ENCODE results near the gene MAGEB6.
"Not testable (repeated sequence)": the region's sequence is repeated elsewhere in the genome, so short reads cannot be mapped to it uniquely, and the experiment has no call there.

The MAGEB6 gene, protein sequence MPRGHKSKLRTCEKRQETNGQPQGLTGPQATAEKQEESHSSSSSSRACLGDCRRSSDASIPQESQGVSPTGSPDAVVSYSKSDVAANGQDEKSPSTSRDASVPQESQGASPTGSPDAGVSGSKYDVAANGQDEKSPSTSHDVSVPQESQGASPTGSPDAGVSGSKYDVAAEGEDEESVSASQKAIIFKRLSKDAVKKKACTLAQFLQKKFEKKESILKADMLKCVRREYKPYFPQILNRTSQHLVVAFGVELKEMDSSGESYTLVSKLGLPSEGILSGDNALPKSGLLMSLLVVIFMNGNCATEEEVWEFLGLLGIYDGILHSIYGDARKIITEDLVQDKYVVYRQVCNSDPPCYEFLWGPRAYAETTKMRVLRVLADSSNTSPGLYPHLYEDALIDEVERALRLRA

DNA sequence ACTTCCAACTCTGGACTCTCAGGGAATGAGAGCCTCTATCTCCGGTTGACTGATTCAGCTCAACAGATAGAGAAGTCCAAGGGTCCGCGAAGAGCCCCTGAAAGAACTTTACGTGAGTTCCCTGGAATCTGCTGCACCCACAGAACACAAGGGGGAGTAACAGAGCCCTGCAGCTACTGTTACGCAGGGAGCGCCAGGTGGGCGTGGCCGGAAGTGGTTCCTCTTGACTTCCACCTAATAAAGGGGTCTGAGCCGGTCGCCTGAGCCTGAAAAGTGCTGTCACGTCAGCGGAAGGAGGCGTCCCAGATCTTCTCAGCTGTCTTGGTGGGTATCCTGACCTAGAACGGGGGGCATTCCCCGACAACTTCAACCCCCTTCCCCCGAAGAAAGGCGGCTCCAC lies at the start of gene MAGEB6:
Gene MAGEB6, plus strand, starts transcription at position 237 of the 400 bp plus-strand sequence. CDS start 1,407 bp downstream, outside the sequence.
- DNase-seq, result no peak

DNA sequence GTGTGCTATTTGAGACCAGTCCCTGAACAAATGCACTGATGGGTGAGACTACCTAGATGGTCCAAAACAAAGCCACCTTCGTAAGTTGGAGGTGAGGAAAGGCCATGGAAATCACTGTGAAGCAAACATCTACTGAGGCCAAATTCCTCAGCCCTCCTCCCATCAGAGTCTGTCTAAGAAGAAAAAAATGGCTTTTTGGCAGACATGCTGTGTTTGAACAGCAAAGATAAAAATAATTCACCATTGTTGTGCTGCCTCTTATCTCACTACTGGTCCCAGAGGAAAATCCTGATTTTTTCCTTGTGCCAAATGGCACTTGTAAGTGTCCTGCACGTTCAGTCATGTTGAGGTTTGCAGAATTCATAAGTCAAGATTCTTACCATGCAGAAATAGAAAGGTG lies 46.2 kb upstream of the MAGEB6 start:
- DNase-seq, result no peak

DNA sequence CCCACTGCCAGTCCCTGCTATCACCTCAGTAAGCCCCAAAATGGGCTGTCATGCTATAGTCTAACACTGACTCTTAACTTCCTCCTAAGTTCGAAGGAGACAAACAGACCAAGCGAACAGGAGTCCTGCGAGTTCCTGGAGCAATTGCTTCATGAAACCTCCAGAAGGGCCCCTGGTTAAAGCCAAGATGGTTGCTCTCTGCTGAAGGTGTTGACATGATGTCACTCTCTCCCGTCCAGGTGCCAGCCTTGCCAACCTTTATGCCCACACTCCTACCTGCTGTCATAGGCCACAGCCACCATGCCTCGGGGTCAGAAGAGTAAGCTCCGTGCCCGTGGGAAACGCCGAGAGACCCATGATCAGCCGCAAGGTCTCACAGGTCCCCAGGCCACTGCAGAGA lies 31.9 kb upstream of the MAGEB6 start, which contains the start of gene MAGEB6B:
Gene MAGEB6B, plus strand, starts transcription at position 301 of the 400 bp plus-strand sequence. Its CDS starts 0 bp downstream, at position 301.
- no peak for DNase-seq

DNA sequence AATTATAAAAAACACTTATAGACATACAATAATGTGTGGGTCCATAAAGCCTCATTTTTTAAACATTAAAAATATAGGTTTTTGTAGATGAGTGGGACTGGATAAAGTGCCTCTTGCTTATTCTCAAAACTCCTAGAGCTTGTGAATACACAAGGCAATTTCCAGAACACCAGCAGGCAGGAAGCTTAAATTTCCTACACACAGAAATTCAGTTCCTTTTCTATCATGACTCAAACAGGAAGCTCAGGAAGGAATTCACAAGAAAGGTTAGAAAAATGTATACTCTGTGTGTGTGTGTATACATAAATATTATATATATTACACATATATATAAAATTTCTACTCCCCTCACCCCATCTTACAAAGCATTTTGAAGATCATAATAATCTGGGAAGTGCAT lies 11.3 kb downstream of the MAGEB6 start:
- no peak for DNase-seq

DNA sequence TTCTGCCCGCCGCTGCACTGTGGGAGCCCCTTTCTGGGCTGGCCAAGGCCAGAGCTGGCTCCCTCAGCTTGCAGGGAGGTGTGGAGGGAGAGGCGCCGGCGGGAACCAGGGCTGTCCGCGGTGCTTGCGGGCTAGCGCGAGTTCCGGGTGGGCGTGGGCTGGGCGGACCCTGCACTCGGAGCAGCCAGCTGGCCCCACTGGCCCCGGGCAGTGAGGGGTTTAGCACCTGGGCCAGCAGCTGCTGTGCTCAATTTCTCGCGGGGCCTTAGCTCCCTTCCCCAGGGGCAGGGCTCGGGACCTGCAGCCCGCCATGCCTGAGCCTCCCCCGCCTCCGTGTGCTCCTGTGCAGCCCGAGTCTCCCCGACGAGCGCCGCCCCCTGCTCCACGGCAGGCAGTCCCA lies 12.5 kb downstream of the MAGEB6 start:
- not testable (repeated sequence) for DNase-seq

DNA sequence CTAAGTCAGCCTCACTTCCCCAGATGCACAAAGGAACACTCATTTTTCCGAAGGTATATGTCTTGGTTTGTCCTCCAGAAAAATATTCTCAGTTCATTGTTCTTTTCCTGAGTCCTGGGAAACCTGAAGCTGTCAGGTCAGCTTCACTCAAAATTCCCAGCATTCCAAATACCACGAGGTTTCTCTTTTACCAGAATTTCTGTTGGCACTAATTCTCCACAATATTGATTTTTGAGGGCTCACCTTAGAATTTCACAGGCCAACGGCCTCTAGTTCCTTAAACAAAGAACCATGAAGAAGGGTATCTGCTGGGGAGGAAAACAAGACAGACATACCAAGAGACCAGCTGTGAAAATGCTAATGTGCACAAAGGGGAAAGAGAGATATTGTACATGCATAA lies 15.8 kb downstream of the MAGEB6 start:
- no peak for DNase-seq

DNA sequence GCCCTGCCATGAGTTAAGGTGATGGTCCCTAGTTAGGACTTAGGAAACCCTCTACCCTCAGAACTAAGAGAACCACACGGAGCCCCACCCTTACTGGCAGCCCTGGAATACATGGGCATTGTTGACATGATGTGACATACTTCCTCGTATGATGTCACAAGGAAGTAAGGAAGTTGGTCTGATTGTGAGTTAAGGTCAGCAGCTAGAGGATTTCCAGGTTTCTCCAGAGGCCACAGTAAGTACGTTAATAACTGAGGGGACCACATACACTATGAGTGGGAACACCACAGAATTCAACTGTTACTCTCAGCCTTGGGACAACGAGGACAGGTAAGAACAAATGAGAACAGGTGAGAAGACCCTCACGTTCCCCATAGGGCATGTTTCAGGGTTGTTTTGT lies 23.6 kb downstream of the MAGEB6 start, which contains the start of gene MAGEB5:
Gene MAGEB5, plus strand, starts transcription at position 301 of the 400 bp plus-strand sequence. CDS start 1,133 bp downstream, outside the sequence.
- DNase-seq, result no peak

DNA sequence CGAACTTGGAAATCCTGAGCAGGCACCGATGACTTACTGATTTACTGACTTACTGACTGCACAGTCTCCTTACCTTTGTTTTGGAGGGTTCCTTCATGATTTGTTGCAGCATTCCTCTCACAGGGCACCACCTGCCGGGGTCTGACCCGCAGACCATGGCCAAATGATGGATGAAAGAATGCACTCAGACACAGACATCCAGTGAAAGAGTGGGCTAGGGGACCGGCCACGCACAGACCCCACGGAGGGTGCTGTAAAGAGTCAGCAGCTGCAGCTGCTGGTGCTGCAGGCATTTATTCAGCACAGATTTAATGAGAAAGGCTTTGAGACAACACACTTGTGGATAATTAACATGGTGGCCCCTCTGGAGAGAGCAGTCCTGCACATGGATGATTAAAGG lies 27.1 kb downstream of the MAGEB6 start:
- DNase-seq, result no peak

DNA sequence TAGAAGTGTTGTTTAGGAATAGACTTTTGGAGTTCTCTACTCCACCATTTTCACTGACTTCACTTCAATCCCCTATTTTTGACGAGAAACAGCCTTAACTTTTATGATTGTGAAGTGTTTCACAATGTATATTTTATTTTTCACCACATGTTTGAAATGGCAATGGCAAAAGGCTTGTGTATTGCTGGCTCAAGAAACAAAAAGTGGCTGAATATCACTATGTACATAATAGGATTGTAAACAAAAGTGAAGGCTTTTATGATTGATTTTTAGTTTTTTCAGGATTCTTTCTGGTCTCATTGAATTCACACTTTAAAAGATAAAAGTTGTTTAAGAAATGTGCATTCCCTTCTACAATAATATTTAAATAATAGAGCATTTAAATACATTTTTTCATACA lies 41.9 kb downstream of the MAGEB6 start:
- no peak for DNase-seq
